GM19455 (cell line): ENCODE measurements around the gene RAPGEF4.
"Not testable (repeated sequence)": the region's sequence is repeated elsewhere in the genome, so short reads cannot be mapped to it uniquely, and the experiment has no call there.

ENCODE experiments used
- ATAC-seq: cut with Tn5 transposase; IDR thresholded peaks from one replicate; pipeline ENCODE4 v1.9.1; 2021; ENCODE audit not compliant: unreplicated experiment

RAPGEF4 gene

GRCh38 chr2:172725746-172726145, 9.9 kb upstream of the RAPGEF4 start:
- ATAC-seq: no peak

DNA sequence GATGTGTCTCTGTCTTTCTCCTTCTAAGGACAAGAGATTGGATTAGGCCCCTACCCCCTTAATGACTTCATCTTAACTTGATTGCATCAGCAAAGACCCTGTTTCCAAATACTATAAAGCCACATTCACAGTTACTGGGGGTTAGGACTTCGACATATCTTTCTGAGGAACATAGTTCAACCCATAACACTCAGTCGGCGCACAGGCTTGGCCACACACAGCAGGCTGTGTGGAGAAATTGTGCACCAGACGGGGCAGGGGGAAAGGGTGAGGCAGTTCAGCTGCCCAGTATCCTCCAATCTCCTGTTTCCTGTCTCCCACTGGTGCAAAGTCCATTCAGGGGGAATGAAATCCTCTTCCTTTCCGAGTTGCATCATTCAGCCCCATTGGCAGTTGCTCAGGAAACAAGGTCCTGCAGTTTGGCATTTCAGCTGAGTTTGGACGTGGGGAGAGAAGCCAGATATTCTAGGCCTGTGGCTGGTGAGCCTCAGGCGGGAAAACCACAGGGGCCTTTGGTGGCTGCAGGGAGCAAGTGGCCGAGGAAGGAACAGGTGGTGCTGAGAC, 9.4 kb upstream of the RAPGEF4 start:
- no peak for ATAC-seq

- ATAC-seq: no peak
Measured at GRCh38 chr2:172730411-172730810, 5.2 kb upstream of the RAPGEF4 start.

DNA sequence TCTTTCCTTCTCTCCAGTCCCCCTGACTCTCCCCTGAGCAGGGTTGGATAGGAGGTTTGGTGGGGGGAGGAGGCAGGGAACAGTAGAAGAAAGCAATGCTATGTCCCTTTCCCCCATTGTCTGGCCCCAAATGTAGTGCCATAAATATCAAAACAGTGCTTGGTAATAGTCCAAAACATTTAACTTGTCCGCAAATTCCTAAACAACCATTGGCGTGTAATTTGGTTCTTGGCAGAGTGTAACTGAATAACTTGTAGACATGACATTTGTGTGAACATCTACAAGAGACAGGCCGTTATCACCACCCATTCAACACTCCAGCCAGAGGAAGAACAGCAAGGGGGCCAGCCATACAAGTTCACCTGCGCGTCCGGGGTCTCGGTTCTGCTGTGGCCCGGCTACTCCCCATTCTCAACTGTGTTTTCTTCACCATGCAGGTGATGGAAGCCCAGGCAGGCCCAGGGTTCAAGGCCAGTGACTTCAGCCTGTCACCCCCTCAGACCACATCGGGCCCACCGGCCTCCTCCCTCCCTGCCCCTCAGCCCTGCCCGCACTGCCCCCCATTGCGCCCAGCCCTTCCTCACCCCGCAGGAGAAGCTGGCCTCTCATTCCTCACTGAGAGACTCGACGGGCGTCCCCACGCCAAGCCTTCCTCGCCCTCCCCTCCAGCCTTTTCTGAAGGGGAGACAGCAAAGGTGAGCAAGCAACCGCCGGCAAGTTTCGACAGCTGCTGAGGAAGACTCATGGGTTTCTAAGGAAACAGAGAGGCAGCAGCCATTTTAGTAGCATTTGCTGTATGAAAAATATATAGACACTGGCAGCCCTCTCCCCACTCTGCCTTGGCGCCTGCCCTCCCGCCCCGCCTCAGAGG, 699 bp upstream of the RAPGEF4 start:
- no peak for ATAC-seq

DNA sequence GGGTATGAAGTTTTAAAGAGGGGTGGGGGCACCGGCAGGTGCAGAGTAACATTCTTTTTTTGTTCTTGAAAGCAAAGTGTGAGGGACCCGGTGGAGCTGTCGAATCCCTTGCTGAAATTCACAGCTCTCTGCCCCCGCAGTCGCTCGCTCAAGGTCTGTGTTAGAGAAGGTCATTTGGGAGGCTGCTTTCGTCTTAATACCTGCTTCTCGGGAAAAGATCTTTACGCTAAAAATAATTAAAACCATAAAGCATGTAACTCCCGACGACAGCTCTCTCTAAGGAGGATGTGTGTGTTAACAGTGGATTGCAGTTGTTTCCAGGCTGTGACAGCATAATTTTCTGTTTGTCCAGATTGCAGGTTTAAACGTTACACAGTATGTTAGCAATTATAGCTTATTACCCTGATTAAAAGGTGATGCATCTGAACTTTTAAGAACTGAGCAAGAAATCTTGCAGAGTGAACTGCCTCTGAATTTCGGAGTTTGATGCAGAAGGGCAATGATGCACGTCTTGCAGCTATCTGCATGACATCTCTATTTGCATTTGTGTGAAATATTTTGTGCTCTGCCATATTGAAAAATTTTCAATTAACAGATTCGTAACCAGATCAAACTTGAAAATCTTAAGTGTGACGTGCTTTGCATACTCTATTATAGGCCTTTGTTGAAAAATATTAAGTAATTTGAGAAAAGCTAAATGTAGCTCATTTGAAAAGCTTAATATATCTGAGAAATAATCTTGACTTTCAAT, 954 bp downstream of the RAPGEF4 start:
- no peak for ATAC-seq

- no peak for ATAC-seq
Measured at GRCh38 chr2:172739661-172740266, 4.1 kb downstream of the RAPGEF4 start.

GRCh38 chr2:172740856-172741255, 5.2 kb downstream of the RAPGEF4 start:
- no peak for ATAC-seq

- ATAC-seq: no peak
Measured at GRCh38 chr2:172742931-172743540, 7.4 kb downstream of the RAPGEF4 start.

- no peak for ATAC-seq
Measured at GRCh38 chr2:172743898-172744297, 8.3 kb downstream of the RAPGEF4 start.

DNA sequence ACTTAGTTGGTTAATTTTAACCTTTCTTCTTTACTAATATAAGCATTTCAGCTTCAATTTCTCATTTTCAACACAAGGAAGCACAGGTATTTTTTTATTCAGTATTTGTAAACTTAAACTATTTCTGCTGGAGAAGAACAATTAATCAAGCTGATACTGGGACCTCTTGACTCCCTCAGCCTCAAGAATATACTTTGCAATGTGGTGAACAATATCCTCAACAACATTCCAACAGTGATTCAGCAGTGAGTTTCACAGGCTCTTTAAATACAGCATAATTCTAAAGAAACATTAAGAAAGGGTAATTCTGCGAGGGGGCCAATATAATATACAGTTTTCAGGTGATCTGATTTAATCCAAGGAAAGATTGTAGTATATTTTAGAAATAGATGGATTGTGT, 10.0 kb downstream of the RAPGEF4 start:
- ATAC-seq: no peak

GRCh38 chr2:172748543-172748942, 12.9 kb downstream of the RAPGEF4 start:
- ATAC-seq: not testable (repeated sequence)

GRCh38 chr2:172749388-172749787, 13.7 kb downstream of the RAPGEF4 start:
- ATAC-seq: no peak

GRCh38 chr2:172751564-172751963, 15.9 kb downstream of the RAPGEF4 start:
- no peak for ATAC-seq

DNA sequence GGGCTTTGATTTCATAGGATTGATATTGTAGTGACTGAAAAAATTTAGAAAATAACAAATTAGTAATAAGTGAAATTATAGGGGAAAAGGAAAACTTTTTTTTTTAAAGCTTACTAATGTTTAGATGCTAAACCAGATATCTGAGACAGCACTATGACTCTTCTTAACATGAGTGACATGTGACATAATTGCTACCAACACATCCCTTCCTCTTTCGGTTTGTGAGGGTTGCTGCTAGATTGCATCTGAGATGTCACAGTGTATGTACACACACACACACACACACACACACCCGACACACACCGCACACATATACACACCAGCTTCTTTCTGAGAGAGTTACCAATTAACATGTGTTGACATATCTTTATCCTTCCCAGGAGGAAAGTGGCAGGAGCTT, 18.0 kb downstream of the RAPGEF4 start:
- no peak for ATAC-seq

DNA sequence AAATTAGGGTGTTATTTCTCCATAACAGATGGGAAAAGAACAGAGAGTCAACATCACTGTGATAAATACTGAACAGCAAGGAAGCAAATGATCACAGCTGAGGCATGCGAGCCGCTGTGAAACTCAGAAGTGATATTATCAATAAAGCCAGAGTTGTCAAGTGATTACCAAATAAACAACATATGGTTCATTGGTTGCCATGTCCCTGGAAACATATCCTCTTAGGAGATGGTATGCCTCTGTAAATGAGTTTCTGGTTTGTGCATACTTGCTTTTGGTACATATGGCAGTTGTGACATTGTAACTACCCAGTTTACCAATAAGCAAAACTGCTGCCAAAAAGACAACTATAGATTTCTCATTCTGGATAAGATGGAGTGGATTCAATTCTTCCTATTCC, 23.8 kb downstream of the RAPGEF4 start:
- no peak for ATAC-seq

DNA sequence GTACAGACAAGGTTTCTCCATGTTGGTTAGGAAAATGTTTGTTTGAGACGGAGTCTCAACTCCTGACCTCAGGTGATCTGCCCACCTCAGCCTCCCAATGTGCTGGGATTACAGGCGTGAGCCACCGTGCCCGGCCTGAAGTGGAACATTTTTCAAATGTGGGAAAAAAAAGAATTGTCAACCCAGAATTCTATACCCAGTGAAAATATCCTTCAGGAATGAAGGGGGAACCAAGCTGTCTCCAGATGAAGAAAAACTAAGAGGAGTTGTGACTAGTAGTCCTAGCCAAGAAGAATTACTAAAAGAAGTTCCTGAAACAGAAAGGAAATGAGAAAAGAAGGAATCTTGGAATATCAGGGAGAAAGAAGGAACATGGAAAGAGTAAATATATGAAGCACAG, 25.7 kb downstream of the RAPGEF4 start:
- no peak for ATAC-seq

DNA sequence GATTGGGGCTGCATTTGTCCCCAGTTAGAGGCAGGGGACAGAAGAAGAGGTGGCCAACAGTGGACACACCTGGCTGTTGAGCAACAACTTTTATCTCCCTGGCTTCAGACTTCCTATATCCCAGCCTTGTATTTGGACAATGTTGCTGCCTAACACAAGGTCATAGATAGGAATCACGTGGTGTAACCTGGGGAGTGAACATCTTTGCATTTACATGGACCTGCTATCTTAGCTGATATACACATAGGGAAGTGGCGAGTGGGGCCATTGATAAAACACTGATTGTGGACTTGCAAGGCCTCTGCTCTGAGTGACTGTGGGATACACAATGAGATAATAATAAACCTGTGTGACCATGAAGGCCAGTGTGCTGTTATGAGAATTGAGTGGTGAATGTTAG, 26.9 kb downstream of the RAPGEF4 start:
- ATAC-seq: no peak

DNA sequence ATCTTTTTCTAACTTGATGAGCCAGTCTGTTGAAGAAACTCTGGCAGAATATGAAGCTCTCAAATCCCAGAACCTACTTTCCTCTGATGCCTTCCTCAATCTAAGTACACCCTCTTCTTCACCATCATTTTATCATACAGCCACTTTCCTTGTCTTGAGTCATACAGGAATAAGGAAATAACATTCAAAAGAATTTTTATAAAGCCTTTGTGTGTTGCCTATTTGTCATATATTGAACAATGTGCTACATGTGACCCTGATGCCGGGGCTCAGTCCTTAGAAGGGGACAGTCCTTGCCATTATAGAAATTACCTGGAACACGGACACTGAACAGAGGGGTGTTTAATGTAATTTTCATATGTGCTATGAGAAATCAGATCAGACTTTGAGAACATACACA, 27.4 kb downstream of the RAPGEF4 start:
- no peak for ATAC-seq

- ATAC-seq: no peak
Measured at GRCh38 chr2:172765662-172766061, 30.0 kb downstream of the RAPGEF4 start.

DNA sequence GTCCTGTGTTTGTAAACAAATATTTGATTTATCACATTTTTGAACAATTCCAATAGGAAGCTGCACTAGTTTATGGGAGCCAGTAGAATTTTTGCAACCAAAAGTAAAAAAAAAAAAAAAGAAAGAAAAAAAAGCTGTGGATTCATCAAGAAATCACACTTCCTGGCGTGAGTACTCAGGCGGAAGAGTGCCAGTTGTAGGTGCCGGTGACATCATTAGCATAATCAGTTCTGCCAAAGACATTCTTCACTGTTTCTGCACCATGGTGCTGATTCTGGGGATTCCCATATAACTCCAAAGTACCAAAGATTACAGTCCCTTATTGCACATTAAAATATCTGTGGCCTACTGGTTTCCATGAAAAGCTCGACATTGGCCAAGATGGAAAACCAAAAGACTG, 32.8 kb downstream of the RAPGEF4 start:
- ATAC-seq: no peak

GRCh38 chr2:172769879-172770278, 34.2 kb downstream of the RAPGEF4 start:
- no peak for ATAC-seq
